HG02588 (cell line): ENCODE data around the gene PXMP2.

Experiments
- ATAC-seq: cut with Tn5 transposase; IDR thresholded peaks from one replicate; pipeline ENCODE4 v1.9.1; 2021; ENCODE audit warnings: mild to moderate bottlenecking, moderate library complexity; ENCODE audit not compliant: unreplicated experiment

Gene PXMP2

GRCh38 chr12:132720606-132721345, 33.4 kb downstream of the PXMP2 start:
- no peak for ATAC-seq

- ATAC-seq = no peak
These were observed 35.8 kb downstream of the PXMP2 start for GRCh38 chr12:132723015-132723763.

DNA sequence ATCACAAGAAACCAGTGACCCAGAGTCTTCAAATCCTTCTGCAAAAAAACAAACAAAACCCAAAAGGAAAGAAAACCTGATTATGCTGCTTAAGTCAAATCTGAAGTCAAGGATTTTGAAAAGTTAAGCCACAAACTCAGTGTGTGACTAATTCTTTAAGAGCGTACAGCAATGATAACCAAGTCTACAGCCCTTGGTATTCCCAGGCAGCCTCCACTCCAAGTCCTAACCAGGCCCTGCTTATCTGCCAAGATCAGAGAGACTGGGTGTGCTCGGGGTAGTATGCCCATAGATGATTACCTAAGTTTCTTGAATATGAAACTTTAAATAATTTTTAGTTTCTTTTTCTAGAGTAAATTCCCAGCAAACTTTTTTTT, 36.4 kb downstream of the PXMP2 start:
- no peak for ATAC-seq

- ATAC-seq = no peak
These were observed 37.3 kb downstream of the PXMP2 start for GRCh38 chr12:132724506-132725241.

DNA sequence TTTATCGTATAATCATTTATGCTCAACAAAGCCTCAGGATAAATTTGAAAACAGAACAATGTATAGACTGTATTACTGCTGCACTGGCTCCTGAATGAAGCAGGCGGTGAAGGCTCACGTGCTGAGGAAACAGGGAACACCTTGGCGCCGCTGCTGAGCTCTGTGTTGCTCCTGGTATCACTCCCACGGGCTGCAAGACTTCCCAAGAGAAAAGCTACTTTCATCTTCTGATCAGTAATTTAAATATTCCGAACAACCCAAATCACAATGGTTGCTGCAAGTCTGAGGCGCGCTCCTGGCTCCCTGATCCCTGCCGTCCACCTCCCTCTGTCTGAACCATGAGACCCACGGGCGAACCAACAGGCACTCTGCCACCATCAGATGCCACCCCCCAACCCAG, 39.0 kb downstream of the PXMP2 start:
- ATAC-seq = no peak

DNA sequence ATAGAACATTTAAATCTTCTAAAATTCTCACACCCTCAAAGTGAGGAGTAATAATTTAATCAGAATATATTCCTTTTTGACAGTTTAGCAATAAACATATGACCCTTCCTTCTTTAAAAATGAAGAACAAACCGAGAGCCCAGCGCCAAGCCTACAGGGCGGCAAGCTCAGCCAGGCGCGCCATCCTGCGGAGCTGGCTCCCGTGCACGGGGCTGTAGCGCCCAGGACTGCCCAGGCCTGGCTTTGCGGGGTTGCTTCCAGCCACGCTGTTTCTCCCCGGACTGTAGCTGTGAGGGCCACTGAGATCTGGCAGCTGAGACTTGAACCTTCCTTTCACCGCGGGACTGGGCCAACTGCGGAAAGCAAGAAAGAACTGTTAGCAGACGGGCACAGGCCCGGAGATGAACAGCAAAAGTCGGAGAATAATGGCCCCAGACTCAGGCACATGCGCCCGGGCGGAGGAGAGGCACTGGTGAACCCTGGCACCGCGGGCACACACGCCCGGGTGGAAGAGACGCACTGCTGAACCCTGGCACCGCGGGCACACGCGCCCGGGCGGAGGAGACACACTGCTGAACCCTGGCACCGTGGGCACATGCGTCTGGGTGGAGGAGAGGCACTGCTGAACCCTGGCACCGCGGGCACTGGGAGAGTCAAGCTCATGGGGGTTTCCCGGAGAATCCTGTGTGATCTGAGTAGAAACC, 39.9 kb downstream of the PXMP2 start:
- no peak for ATAC-seq

DNA sequence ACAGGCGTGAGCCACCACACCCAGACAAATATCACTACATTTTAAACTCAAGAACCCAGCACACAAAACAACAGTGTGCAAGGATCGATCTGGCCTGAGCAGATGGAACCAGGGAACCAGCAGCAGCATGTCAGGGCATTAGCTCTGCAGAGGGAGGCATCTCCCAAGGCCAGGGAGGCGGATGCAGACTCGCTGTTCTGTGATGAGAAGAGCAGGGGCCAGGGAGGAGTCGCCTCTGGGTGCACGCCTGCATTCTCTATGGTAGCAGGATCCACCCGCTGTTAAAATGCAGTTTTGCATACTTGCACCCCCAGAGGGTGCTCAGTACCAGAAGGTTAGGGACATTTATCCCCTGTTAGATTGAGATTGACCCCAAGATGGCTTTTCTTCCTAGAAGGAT, 41.1 kb downstream of the PXMP2 start:
- no peak for ATAC-seq

- ATAC-seq = no peak
These were observed 42.3 kb downstream of the PXMP2 start for GRCh38 chr12:132729541-132730320.

DNA sequence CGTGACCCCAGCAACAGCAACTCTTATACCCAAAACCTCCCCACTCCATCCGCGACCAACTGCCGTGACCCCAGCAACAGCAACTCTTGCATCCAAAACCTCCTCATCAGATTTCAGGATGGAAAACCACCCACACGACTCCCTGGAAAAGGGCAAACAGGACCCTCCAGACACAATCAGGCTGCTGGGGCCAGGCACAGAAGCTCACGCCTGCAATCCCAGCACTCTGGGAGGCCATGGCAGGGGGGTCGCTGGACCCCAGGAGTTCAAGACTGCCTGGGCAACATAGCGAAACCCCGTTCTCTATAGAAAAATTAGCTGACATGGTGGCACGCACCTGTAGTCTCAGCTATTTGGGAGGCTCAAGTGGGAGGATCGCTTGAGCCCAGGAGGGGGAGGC, 43.0 kb downstream of the PXMP2 start:
- no peak for ATAC-seq

DNA sequence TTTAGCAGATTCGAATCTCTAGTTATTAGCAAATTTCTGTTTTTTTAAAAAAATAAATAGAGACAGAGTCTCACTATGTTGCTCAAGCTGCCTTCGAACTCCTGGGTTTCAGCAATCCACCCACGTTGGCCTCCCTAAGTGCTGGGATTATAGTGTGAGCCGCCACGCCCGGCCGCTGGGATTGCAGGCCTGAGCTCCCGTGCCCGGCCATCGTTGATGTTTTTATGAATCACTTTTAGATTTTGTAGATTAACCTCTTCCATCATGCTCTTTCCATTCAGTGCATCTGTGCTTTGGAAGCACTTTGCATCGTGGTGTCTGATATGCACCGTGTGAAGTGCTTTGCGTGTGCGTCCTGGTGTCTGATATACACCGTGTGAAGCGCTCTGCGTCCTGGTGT, 44.2 kb downstream of the PXMP2 start:
- no peak for ATAC-seq

GRCh38 chr12:132734206-132734605, 46.8 kb downstream of the PXMP2 start:
- ATAC-seq = no peak

- no peak for ATAC-seq
These were observed 48.1 kb downstream of the PXMP2 start for GRCh38 chr12:132735496-132735895.

- ATAC-seq = no peak
These were observed 49.0 kb downstream of the PXMP2 start for GRCh38 chr12:132736378-132736777.

DNA sequence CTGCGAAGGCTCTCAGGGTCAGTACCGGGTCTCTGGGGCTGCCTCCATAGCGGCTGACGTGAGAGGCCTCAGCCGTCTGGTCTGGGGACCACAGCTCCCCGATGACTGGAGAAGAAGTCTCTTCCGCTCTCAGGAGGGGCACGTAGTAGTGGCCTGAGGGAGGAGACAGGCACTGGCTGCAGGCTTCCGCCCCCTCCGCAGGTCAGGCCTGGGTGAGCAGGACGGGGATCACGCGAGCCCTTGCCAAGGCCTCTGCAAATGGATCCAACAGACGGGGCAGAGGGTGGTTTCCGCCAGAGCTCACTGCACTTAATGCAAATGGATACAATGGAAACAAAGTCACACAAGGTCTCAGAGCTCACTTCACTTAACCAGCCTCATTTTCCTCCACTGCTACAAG, 49.5 kb downstream of the PXMP2 start:
- no peak for ATAC-seq

DNA sequence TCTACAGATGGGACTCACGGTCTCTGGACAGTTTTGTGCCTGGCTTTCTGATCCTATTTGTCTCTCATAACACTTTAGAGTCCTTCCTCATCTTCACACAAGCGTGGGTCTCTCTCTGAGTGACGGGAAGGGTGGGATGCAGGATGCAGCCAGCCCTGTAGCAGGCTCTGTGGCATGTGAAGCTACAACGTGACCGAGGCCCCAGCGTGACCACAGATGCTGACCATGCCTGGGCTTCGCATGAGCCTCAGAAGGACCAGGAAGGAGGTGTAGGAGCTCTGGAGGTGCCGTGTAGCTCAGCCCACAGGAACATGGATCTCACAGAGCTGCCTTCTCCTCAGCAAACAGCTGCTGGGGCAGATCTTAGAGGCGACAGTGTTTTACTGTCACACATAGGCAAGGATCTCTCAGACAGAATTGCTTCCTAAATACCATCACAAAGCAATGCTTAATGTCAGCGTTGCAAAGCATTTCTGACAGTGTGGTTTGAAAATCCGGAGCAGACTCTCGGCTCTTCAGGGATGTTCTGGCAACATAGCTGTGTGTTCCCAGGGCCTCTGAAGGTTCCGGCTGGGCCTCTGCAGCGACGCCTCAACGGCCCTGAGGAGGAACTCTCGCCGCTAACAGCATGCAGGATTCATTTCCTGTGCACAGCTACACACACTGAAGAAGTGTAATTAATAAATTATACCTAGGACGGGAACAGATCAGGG, 52.4 kb downstream of the PXMP2 start:
- ATAC-seq = no peak

GRCh38 chr12:132740313-132740646, 52.9 kb downstream of the PXMP2 start:
- ATAC-seq = no peak

- no peak for ATAC-seq
These were observed 53.3 kb downstream of the PXMP2 start for GRCh38 chr12:132740652-132741051.

DNA sequence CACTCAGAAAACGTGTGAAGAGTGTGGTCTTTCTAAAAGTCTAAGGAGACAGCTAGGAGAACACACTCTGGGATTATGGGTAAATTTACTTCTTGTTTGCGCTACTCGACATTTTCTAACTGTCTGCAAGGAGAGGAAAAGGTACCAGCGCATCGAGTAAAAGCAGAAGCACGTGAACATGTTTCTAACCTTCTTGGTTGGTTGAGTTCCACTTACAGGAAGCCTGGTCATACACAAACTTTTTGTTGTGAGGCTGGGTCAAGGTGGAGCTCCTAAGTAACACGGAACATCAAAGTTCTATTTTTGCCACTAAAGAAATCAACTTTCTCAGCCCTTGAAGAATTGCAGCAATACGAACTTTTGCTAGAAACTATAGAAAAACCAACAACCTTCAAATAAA, 54.2 kb downstream of the PXMP2 start:
- ATAC-seq = no peak

DNA sequence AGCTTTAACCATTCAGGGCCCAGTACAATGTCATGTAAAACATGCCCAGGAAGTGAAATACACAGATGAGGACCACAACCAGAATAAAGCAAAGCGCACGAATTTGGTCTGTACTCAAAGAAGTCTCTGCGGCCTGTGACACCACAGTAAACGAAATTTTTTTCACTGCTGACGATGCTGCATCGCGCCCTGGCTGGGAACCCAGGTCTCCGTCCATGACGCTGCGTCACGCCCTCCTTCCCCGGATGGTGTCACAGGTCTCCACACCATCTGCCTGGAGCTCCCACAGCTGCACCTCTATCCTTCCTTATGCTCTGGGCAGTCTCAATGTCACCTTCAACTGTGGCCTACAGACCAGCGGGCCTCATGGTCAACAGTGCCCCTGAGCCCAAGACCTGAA, 56.4 kb downstream of the PXMP2 start:
- ATAC-seq = no peak

DNA sequence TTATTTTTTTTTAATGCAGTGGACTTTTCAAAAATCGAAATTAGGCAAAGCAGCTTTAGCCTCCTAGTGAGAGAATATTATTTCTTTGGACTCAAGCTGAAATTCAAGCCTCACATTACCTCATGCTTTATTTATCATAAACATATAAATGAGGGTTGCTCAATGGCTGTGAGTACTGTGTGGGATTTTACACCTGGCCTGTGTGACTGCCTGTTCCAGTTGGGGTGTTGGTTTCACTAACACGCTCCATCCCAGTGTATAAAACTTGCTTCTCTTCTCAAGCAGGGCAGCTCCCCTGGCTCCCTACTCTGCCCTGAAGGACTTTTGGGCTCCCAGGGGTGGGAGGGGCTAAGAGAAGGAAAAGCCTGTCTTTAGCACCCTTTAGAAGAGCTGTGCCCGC, 59.2 kb downstream of the PXMP2 start:
- no peak for ATAC-seq
